Measurements from ENCODE around the gene SLC35C1. TPM values are rescaled to one million over a fixed set of nuclear protein-coding genes. Genes with fewer than 3 reads are reported as not detected.

Gene SLC35C1
- total and polyA plus RNA-seq, 9 of the 15 experiments (the other 6 are each of a cell fraction or from before 2014, with no cell fraction given): 0.65 to 13.1 (median 2.4) TPM

- TF ChIP-seq STAG1 (CRISPR knock-in tag; IDR thresholded peaks at IDR 0.05; ENCODE audit: borderline replicate concordance) (peak; percentile 72; the same call in 1 of the 2 replicates), CEBPB (tag; IDR thresholded peaks at IDR 0.05) (no peak), SREBF1 (IDR thresholded peaks at IDR 0.05; ENCODE audit: borderline replicate concordance, low read depth, low read length) (no peak), JUND (IDR thresholded peaks at IDR 0.05; ENCODE audit: borderline replicate concordance, low read depth, low read length) (0 out of 2 replicates have a peak, but pooled peaks have one; percentile 17), JUND (tag; IDR thresholded peaks at IDR 0.05; ENCODE audit: borderline replicate concordance, low read depth, low read length) (no peak; the same call in 2 of the 3 replicates), BRD9 (IDR thresholded peaks at IDR 0.05; ENCODE audit: low read depth, partially characterized antibody) (no peak), PHB (CRISPR knock-in tag; IDR thresholded peaks at IDR 0.05) (no peak), ZNF57 (CRISPR knock-in tag; IDR thresholded peaks at IDR 0.05) (no peak), ZBTB49 (CRISPR knock-in tag; IDR thresholded peaks at IDR 0.05; ENCODE audit: borderline replicate concordance) (no peak), TBL1XR1 (IDR thresholded peaks at IDR 0.05; ENCODE audit: low read length in 2 of 2) (0 out of 4 replicates have a peak, but pooled peaks of 1 of the 2 experiments have one; percentile 29), MEF2A (IDR thresholded peaks at IDR 0.05; ENCODE audit: control insufficient read depth, low read depth, low read length) (no peak), TEAD4 (IDR thresholded peaks at IDR 0.05; ENCODE audit: low read length) (no peak), TEAD4 (CRISPR knock-in tag; IDR thresholded peaks at IDR 0.05; ENCODE audit: borderline replicate concordance) (no peak), ARID4B (CRISPR knock-in tag; IDR thresholded peaks at IDR 0.05) (no peak), MAFK (IDR thresholded peaks at IDR 0.05; ENCODE audit: low read length) (0 out of 2 replicates have a peak, but pooled peaks have one; percentile 5), BCLAF1 (IDR thresholded peaks at IDR 0.05; ENCODE audit: borderline replicate concordance in 1 of 2, control insufficient read depth in 1 of 2, low read depth in 2 of 2, low read length in 1 of 2) (no peak), EZH2 (IDR thresholded peaks at IDR 0.05; ENCODE audit: borderline replicate concordance, low read depth, low read length) (no peak)
Observed at GRCh38 chr11:45771566-45772448, 33.1 kb upstream of the SLC35C1 start (continued).

Data from K562 (cell line).